Testis (tissue), 2 donors: ENCODE data around the gene BPIFB4.

Experiments used
- POLR2A ChIP-seq: fragments of 450-650 bp; IDR thresholded peaks from one replicate; pipeline ENCODE4 v1.6.1; 2017; ENCODE audit warnings: antibody characterized with exemption, mild to moderate bottlenecking, moderate library complexity
- TF ChIP-seq, protein P1 (sequence below), 3 experiments: fragments of 450-650 bp in 2 of 3; fragments of 200-600 bp in 1 of 3; sonication (generic) in 1 of 3; IDR thresholded peaks; one replicate each; pipeline ENCODE4 v1.5.1; 2016 to 2019; ENCODE audit warnings: antibody characterized with exemption in 3 of 3, mild to moderate bottlenecking in 2 of 3, moderate library complexity in 1 of 3

- TF ChIP-seq, protein P1, sequence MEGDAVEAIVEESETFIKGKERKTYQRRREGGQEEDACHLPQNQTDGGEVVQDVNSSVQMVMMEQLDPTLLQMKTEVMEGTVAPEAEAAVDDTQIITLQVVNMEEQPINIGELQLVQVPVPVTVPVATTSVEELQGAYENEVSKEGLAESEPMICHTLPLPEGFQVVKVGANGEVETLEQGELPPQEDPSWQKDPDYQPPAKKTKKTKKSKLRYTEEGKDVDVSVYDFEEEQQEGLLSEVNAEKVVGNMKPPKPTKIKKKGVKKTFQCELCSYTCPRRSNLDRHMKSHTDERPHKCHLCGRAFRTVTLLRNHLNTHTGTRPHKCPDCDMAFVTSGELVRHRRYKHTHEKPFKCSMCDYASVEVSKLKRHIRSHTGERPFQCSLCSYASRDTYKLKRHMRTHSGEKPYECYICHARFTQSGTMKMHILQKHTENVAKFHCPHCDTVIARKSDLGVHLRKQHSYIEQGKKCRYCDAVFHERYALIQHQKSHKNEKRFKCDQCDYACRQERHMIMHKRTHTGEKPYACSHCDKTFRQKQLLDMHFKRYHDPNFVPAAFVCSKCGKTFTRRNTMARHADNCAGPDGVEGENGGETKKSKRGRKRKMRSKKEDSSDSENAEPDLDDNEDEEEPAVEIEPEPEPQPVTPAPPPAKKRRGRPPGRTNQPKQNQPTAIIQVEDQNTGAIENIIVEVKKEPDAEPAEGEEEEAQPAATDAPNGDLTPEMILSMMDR (IDR thresholded peaks at IDR 0.05), result no peak
- TF ChIP-seq POLR2A, result no peak
Measured at GRCh38 chr20:33034115-33034514, 45.3 kb upstream of the BPIFB4 start.
